K562 (cell line): ENCODE results near the gene SLC5A2. TPM values are rescaled to one million over a fixed set of nuclear protein-coding genes. Genes with fewer than 3 reads are reported as not detected.
A peak's percentile ranks its signal among the peaks of the same experiment; 100 is the strongest.

Experiments
- BCOR ChIP-seq: fragments of 450-650 bp; IDR thresholded peaks from 2 replicates; pipeline ENCODE4 v1.6.1; 2016
- E2F4 ChIP-seq: sonication (generic); formaldehyde crosslinking; IDR thresholded peaks from 2 replicates; pipeline ENCODE4 v1.8.0; 2022; ENCODE audit warnings: mild to moderate bottlenecking, low read depth, missing genetic modification reagents
- EP300 ChIP-seq: IDR thresholded peaks from 2 replicates; pipeline ENCODE4 v1.6.1; 2012; ENCODE audit warnings: low read length, improper control_type of control experiment
- MAFK ChIP-seq: IDR thresholded peaks from 2 replicates; pipeline ENCODE4 v1.6.1; 2011; ENCODE audit warnings: low read length, improper control_type of control experiment
- NR3C1 ChIP-seq: sonication (generic); formaldehyde crosslinking; IDR thresholded peaks from 2 replicates; pipeline ENCODE4 v1.8.1; 2022; ENCODE audit warnings: missing genetic modification reagents
- NRF1 ChIP-seq, 2 experiments: fragments of 450-650 bp; IDR thresholded peaks in 1 of 2; conservative IDR thresholded peaks in 1 of 2; 2 replicates each; pipeline ENCODE4 v1.6.1; 2014; ENCODE audit warnings: mild to moderate bottlenecking in 2 of 2
- RCOR1 ChIP-seq, 2 experiments: IDR thresholded peaks; 2 replicates each; pipeline ENCODE4 v1.6.1; 2012; ENCODE audit warnings: low read depth in 2 of 2, low read length in 2 of 2, borderline replicate concordance in 1 of 2, improper control_type of control experiment in 1 of 2
- TARDBP ChIP-seq: fragments of 450-650 bp; IDR thresholded peaks from 2 replicates; pipeline ENCODE4 v1.6.1; 2016
- TFAM ChIP-seq: fragments of 250-450 bp; sonication (Bioruptor Pico); conservative IDR thresholded peaks from 2 replicates; pipeline ENCODE4 v1.5.0; 2021; ENCODE audit warnings: mild to moderate bottlenecking, moderate library complexity
- ZNF592 ChIP-seq: fragments of 450-650 bp; IDR thresholded peaks from 2 replicates; pipeline ENCODE4 v1.6.1; 2017; ENCODE audit warnings: antibody characterized with exemption, mild to moderate bottlenecking
- polyA plus RNA-seq, 8 experiments: library from polyadenylated mRNA; depleted of rRNA in 4 of 8; stranded (reverse) in 5 of 8; unstranded in 3 of 8; fragments of >200 nt; fragmentation: Nextera tagmentation in 2 of 8; fragmentation: Illumina TruSeq in 1 of 8; extraction: Ambion mirVana in 2 of 8; extraction: Trizol in 1 of 8; gene quantifications; 2 replicates each; pipeline versions ENCODE4 v1.2.1 to v1.2.3, GENCODE V29; 2011 to 2014; ENCODE audit warnings: inconsistent platforms in 1 of 8, missing spikeins in 1 of 8
- total RNA-seq, 7 experiments: library from RNA; depleted of rRNA in 6 of 7; stranded (reverse); fragments of >200 nt in 6 of 7; fragmentation: Illumina TruSeq in 2 of 7; extraction: Trizol in 2 of 7; gene quantifications; 2 replicates each; pipeline versions ENCODE4 v1.2.1 to v1.2.3, GENCODE V29; 2011 to 2021; ENCODE audit warnings: low replicate concordance in 1 of 7

Gene SLC5A2
- total and polyA plus RNA-seq, 9 of the 15 experiments (the other 6 are each of a cell fraction or from before 2014, with no cell fraction given) = 0.07 to 2.7 (median 2.2) TPM; not detected in 6

GRCh38 chr16:31451681-31452351, 31.1 kb upstream of the SLC5A2 start (continued):
- TF ChIP-seq EP300 = peak; percentile 24; the same call in 1 of the 2 replicates
- no peak for TF ChIP-seq E2F4 (CRISPR knock-in tag)
- peak; percentile 49 to 58; a peak in 3 of 4 replicates for TF ChIP-seq NRF1 (conservative IDR thresholded peaks at IDR 0.05 in 1 of 2, IDR thresholded peaks at IDR 0.05 in 1 of 2)
- peak; percentile 47; the same call in 1 of the 2 replicates for TF ChIP-seq ZNF592
- TF ChIP-seq BCOR = no peak
- TF ChIP-seq TARDBP = no peak
- no peak for TF ChIP-seq NR3C1 (CRISPR knock-in tag)
- TF ChIP-seq TFAM = no peak
- no peak for TF ChIP-seq MAFK
- peak in 1 of 2 experiments; percentile 79; a peak in 2 of 4 replicates for TF ChIP-seq RCOR1 (IDR thresholded peaks at IDR 0.05; ENCODE audit: borderline replicate concordance in 1 of 2, low read depth in 2 of 2, low read length in 2 of 2)
